Endothelial cell of umbilical vein (primary cell): Measurements from ENCODE around the gene USP35.

Experiments
- EZH2 ChIP-seq: IDR thresholded peaks from 2 replicates; pipeline ENCODE4 v1.6.1; 2012; ENCODE audit warnings: borderline replicate concordance, low read depth, mild to moderate bottlenecking, moderate library complexity, low read length, inconsistent platforms; ENCODE audit not compliant: severe bottlenecking
- JUN ChIP-seq: IDR thresholded peaks from 2 replicates; pipeline ENCODE4 v1.6.1; 2011; ENCODE audit warnings: borderline replicate concordance, low read depth; ENCODE audit not compliant: insufficient read length, insufficient read depth
- MYC ChIP-seq: IDR thresholded peaks from one replicate; pipeline ENCODE4 v1.6.1; 2011; ENCODE audit warnings: mild to moderate bottlenecking, low read depth, low read length
- POLR2A ChIP-seq: IDR thresholded peaks from 2 replicates; pipeline ENCODE4 v1.6.1; 2012; ENCODE audit warnings: low read depth, mild to moderate bottlenecking, control low read depth, low read length
- POLR2AphosphoS5 ChIP-seq: IDR thresholded peaks from 2 replicates; pipeline ENCODE4 v1.6.1; 2012; ENCODE audit warnings: low read depth, mild to moderate bottlenecking, control low read depth, low read length, moderate library complexity; ENCODE audit not compliant: insufficient read depth
- TF ChIP-seq, protein P1 (sequence below), 2 donors: IDR thresholded peaks; 1 replicate in 1 of 2; 2 replicates in 1 of 2; pipeline ENCODE4 v1.5.1; 2011; ENCODE audit warnings: low read length in 2 of 2, mild to moderate bottlenecking in 2 of 2, moderate library complexity in 2 of 2, control low read depth in 1 of 2, inconsistent platforms in 1 of 2, low read depth in 1 of 2; ENCODE audit not compliant: insufficient read depth in 1 of 2; ENCODE audit errors: extremely low read depth in 1 of 2

DNA sequence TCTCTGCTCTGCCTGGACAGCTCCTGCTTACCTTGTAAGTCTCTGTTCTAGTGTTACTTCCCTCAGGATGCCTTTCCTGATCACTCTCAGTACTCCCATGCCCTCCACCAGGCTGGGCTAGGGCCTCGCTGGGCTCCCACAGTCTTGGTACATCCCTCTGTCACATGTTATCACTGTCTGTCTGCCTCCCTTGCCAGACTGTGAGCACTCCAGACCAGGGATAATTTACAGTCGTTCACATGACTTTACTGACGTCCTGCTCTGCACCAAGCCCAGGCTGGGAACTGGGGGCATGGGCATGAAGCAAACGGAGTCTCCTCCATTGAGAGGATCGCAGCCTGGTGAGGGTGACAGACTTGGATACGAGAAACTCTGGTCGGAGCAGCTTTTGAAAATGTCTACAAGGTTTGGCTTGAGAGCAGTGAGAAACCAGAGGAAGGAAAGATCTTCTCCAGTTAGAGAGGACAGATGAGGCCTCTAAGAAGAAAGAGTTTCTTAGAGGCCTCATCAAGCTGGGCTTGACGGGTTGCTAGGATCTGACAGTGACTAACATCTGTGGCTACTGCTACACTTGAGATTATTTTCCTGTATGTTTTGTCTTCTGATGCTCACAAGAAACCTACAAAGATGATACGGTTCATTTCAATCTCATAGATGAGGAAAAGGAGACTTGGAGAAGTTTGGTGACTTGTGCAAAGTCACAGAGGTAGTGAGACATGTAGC lies 12.5 kb downstream of the USP35 start:
- no peak for TF ChIP-seq MYC
- TF ChIP-seq, protein P1, sequence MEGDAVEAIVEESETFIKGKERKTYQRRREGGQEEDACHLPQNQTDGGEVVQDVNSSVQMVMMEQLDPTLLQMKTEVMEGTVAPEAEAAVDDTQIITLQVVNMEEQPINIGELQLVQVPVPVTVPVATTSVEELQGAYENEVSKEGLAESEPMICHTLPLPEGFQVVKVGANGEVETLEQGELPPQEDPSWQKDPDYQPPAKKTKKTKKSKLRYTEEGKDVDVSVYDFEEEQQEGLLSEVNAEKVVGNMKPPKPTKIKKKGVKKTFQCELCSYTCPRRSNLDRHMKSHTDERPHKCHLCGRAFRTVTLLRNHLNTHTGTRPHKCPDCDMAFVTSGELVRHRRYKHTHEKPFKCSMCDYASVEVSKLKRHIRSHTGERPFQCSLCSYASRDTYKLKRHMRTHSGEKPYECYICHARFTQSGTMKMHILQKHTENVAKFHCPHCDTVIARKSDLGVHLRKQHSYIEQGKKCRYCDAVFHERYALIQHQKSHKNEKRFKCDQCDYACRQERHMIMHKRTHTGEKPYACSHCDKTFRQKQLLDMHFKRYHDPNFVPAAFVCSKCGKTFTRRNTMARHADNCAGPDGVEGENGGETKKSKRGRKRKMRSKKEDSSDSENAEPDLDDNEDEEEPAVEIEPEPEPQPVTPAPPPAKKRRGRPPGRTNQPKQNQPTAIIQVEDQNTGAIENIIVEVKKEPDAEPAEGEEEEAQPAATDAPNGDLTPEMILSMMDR (IDR thresholded peaks at IDR 0.05; ENCODE audit: extremely low read depth in 1 of 2, insufficient read depth in 1 of 2, low read depth in 1 of 2, low read length in 2 of 2): no peak
- TF ChIP-seq EZH2: no peak
- no peak for TF ChIP-seq JUN
- no peak for TF ChIP-seq POLR2A
- no peak for TF ChIP-seq POLR2AphosphoS5
